Progenitor cell of endocrine pancreas (in vitro differentiated cells): ENCODE data around the gene SIRT3. TPM values are rescaled to one million over a fixed set of nuclear protein-coding genes. Genes with fewer than 3 reads are reported as not detected.
"Not testable (repeated sequence)": the region's sequence is repeated elsewhere in the genome, so short reads cannot be mapped to it uniquely, and the experiment has no call there.

Experiments used
- DNase-seq: peaks from one replicate; pipeline ENCODE4 v3.0.0; 2021; ENCODE audit warnings: low spot score; ENCODE audit not compliant: unreplicated experiment
- H3K27ac Mint-ChIP-seq: 2 replicates; pipeline ENCODE4 v1.8.0; 2021; ENCODE audit warnings: mild to moderate bottlenecking, moderate library complexity, mixed read lengths
- H3K27me3 Mint-ChIP-seq: 2 replicates; pipeline ENCODE4 v1.8.0; 2021; ENCODE audit warnings: mixed read lengths
- H3K36me3 Mint-ChIP-seq: 2 replicates; pipeline ENCODE4 v1.8.0; 2022; ENCODE audit warnings: mixed read lengths; ENCODE audit not compliant: insufficient read depth
- H3K4me1 Mint-ChIP-seq: 2 replicates; pipeline ENCODE4 v1.8.0; 2021; ENCODE audit warnings: low read depth, mixed read lengths
- H3K4me3 Mint-ChIP-seq: 2 replicates; pipeline ENCODE4 v1.8.0; 2021; ENCODE audit warnings: low read depth, mild to moderate bottlenecking, moderate library complexity, mixed read lengths
- H3K9me3 Mint-ChIP-seq: 2 replicates; pipeline ENCODE4 v1.8.0; 2021; ENCODE audit warnings: low read depth, mixed read lengths
- total RNA-seq: library from RNA; stranded (reverse); gene quantifications from 2 replicates; pipeline ENCODE4 v1.2.1, GENCODE V29; 2021
- TF ChIP-seq, protein P1 (sequence below): fragments of 200-600 bp; sonication (generic); IDR thresholded peaks from one replicate; pipeline ENCODE4 v1.5.0; 2021; ENCODE audit warnings: antibody characterized with exemption, mild to moderate bottlenecking; ENCODE audit not compliant: unreplicated experiment

SIRT3 gene
- total RNA-seq, 1 donor from 2014 or later, result 27.0 TPM

DNA sequence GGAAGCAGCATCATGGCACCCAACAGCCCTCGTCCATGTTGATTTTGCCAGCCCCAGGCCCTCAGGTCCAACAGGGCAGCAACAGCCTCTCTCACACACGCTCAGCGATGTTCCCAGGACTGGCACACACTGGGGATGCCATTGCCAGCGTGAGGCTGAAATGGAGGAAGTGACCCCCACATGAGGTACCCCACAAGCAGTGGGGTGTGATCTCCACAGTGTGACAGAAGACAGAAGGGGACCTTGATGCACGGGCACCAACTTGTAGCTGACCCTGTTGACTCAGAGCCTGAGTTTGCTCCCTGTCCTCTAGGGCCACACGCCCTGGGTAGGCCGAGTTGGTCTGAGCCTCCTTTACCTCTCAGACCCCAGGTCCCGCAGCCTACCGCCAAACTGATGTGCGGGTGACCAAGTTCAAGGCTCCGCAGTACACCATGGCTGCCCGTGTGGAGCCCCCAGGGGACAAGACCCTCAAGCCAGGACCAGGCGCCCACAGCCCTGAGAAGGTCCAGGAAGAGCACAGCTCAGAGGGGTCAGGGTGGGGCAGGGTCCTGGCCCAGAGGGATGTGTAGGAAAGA is 37.0 kb downstream of the SIRT3 start:
- Mint-ChIP-seq H3K4me3 (no peak overlapping the region), H3K36me3 (peaks cover 1% of the 10 kb centered on the region), H3K9me3 (no peaks in the 10 kb centered on the region), H3K27me3 (no peaks in the 10 kb centered on the region), H3K4me1 (no peaks in the 10 kb centered on the region), H3K27ac (no peak overlapping the region)
- no peak for DNase-seq
- TF ChIP-seq, protein P1, sequence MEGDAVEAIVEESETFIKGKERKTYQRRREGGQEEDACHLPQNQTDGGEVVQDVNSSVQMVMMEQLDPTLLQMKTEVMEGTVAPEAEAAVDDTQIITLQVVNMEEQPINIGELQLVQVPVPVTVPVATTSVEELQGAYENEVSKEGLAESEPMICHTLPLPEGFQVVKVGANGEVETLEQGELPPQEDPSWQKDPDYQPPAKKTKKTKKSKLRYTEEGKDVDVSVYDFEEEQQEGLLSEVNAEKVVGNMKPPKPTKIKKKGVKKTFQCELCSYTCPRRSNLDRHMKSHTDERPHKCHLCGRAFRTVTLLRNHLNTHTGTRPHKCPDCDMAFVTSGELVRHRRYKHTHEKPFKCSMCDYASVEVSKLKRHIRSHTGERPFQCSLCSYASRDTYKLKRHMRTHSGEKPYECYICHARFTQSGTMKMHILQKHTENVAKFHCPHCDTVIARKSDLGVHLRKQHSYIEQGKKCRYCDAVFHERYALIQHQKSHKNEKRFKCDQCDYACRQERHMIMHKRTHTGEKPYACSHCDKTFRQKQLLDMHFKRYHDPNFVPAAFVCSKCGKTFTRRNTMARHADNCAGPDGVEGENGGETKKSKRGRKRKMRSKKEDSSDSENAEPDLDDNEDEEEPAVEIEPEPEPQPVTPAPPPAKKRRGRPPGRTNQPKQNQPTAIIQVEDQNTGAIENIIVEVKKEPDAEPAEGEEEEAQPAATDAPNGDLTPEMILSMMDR, result no peak

DNA sequence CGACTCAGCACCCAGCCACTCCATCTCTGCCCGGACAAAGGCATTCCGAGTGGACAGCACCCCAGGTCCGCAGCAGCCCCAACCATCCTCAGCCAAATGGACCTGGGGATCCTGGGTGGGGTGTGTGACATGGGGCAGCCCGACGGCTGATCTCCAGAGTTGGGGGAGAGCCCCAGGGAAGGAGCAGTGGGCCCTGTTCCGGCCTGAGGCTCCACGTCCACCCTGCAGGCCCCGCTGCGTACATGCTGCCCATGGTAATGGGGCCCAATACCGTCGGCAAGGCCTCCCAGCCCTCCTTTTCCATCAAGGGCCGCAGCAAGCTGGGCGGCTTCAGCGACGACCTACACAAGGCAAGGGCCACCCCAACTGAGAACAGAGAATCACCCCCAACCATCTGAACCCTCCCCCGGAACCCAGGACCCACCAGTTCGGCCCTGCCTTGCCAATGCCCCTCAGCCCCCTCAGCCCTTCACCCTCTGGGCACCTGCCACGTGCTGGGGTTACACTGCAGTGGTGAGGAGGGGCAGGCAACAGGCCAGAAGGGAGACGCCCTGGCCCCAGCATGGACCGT is 37.8 kb downstream of the SIRT3 start:
- DNase-seq, result no peak
- Mint-ChIP-seq H3K4me1 (no peaks in the 10 kb centered on the region), H3K36me3 (peaks cover 1% of the 10 kb centered on the region), H3K27me3 (no peaks in the 10 kb centered on the region), H3K4me3 (no peak overlapping the region), H3K9me3 (no peaks in the 10 kb centered on the region), H3K27ac (no peak overlapping the region)
- TF ChIP-seq, protein P1, result no peak

DNA sequence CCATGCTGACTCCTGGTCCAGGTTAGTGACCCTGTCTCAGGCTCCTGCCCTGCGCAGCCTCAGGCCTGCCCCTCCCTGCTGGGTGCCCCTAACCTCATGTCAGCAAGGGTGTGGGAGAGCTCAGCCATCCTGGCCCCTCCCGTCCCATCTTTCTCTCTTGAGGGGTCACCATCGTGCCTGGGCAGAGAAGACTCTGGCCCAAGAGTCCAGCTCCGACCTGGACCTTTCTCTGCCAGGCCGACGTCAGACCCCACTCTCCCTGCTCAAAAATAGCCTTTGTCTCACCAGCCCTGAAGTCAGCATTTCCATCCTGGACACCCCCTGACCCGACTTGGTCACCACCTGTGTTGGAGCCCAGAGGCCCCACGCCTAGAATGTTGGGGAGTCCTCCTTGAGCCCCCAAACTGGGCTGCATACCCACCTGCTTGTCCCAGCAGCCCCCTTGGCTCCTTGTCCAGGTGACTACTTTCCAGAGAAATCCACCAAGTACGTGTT is 38.4 kb downstream of the SIRT3 start:
- no peaks in the 10 kb centered on the region for H3K9me3 Mint-ChIP-seq
- no peak for DNase-seq
- no peaks in the 10 kb centered on the region for H3K4me1 Mint-ChIP-seq
- no peak overlapping the region for H3K27ac Mint-ChIP-seq
- no peaks in the 10 kb centered on the region for H3K27me3 Mint-ChIP-seq
- H3K4me3 Mint-ChIP-seq, result no peak overlapping the region
- TF ChIP-seq, protein P1, result no peak
- no peaks in the 10 kb centered on the region for H3K36me3 Mint-ChIP-seq

DNA sequence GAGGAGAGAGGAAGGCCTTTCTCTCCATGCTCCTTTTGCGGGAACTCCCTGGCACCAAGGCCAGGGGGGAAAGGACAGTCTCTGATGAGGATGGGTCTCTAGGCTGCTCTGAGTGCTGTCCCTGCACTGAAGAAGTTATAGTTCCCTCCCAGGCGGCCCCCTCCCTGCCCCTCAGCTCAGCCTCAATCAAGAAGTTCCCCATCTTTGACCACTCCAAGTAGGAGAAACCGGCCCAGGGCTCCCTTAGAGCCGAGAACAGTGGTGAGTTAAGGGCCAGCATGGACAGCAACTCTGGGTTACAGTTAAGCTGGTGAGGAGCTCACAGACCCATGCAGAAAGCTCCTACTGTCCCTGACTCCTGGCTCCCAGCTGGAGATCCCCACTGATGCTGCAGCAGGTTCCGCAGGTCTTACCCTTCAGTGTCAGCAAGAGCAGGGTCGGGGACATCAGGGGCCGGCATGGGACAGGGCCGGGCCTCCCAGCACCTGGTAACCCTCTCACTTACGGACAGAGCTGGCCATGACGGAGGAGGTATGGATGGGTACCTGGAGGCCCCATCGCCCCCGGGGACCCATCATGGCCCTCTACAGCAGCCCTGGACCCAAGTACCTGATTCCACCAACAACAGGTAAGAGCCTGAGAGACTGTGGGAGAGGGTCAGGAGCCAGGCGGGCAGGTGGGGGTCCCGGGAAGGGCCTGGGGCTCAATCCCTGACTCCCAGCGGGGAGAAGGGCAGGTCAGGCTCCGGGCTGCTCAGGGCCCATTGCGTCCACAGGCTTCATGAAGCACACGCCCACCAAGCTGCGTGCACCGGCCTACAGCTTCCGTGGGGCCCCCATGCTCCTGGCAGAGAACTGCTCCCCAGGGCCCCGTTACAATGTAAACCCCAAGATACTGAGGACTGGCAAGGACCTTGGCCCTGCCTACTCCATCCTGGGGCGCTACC is 39.1 kb downstream of the SIRT3 start:
- DNase-seq, result no peak
- H3K27me3 Mint-ChIP-seq, result no peaks in the 10 kb centered on the region
- H3K9me3 Mint-ChIP-seq, result no peaks in the 10 kb centered on the region
- H3K27ac Mint-ChIP-seq, result no peak overlapping the region
- no peaks in the 10 kb centered on the region for H3K36me3 Mint-ChIP-seq
- TF ChIP-seq, protein P1, result no peak
- H3K4me3 Mint-ChIP-seq, result no peak overlapping the region
- no peaks in the 10 kb centered on the region for H3K4me1 Mint-ChIP-seq

DNA sequence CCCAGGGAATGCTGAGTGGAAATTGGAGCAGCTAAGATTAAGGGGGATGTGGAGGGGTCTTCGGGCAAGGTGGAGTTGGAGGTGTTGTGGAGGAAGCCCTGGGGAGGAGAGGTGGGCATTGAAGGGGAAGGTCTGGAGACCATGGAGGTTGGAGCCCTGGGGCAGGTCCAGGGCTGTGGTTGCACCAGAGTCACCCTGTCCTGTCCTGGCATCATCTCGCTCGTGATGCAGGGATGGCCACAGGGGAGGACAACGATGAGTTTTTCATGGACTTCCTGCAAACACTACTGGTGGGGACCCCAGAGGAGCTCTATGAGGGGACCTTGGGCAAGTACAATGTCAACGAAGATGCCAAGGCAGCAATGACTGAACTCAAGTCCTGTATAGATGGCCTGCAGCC is 42.7 kb downstream of the SIRT3 start:
- H3K9me3 Mint-ChIP-seq, H3K4me3 Mint-ChIP-seq, DNase-seq, H3K27ac Mint-ChIP-seq, H3K4me1 Mint-ChIP-seq, H3K27me3 Mint-ChIP-seq, H3K36me3 Mint-ChIP-seq: not testable (repeated sequence)

DNA sequence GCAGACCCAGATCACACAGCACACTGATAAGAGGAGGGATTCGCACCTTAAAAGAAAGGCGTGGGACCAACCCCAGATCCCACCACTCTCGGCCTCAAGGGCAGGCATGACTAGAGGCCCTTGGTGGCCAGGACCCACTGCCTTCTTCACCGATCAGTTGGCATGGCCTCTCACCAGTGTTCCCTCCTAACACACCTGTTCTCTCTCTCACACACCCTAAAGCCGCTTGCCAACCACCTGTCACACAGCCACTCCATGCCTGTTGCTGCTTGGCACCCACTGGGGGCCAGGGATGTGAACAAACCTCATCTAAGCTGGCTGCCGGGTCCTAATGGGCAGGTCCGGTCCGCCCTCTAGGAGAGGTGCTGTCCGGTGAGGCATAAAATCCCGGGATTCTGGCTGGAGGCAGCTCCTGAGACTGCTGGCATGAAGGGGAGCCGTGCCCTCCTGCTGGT is 43.4 kb downstream of the SIRT3 start, which contains the start of gene SCGB1C1:
SCGB1C1 (plus strand) TSS at position 405 of the 455 bp plus-strand sequence; CDS start at position 427, 22 bp downstream.
- not testable (repeated sequence) for H3K36me3 Mint-ChIP-seq, H3K9me3 Mint-ChIP-seq, H3K4me3 Mint-ChIP-seq, DNase-seq, H3K27ac Mint-ChIP-seq, H3K4me1 Mint-ChIP-seq, H3K27me3 Mint-ChIP-seq
